HEK293 (cell line): ENCODE measurements around the gene MATN1.
A peak's percentile ranks its signal among the peaks of the same experiment; 100 is the strongest.

Experiments used
- BCL11A ChIP-seq: fragments of 450-650 bp; formaldehyde crosslinking; IDR thresholded peaks from 2 replicates; pipeline ENCODE4 v1.5.1; 2016; ENCODE audit warnings: low read depth, missing biosample characterization, missing genetic modification characterization
- EGR2 ChIP-seq: fragments of 450-650 bp; formaldehyde crosslinking; IDR thresholded peaks from 2 replicates; pipeline ENCODE4 v1.5.1; 2016; ENCODE audit warnings: low read depth, missing biosample characterization, missing genetic modification characterization
- GFI1B ChIP-seq: fragments of 450-650 bp; formaldehyde crosslinking; IDR thresholded peaks from 2 replicates; pipeline ENCODE4 v1.5.1; 2016; ENCODE audit warnings: missing biosample characterization, missing genetic modification characterization
- IKZF3 ChIP-seq: fragments of 450-650 bp; IDR thresholded peaks from 2 replicates; pipeline ENCODE4 v1.5.0; 2018; ENCODE audit warnings: missing biosample characterization, mild to moderate bottlenecking, missing genetic modification characterization, moderate library complexity
- KLF10 ChIP-seq: fragments of 450-650 bp; IDR thresholded peaks from 2 replicates; pipeline ENCODE4 v1.5.1; 2018; ENCODE audit warnings: missing biosample characterization, mild to moderate bottlenecking, missing genetic modification characterization
- RBAK ChIP-seq: fragments of 450-650 bp; formaldehyde crosslinking; IDR thresholded peaks from 2 replicates; pipeline ENCODE4 v1.5.1; 2016; ENCODE audit warnings: missing biosample characterization, missing genetic modification characterization
- SALL2 ChIP-seq: fragments of 450-650 bp; formaldehyde crosslinking; IDR thresholded peaks from 2 replicates; pipeline ENCODE4 v1.5.0; 2017; ENCODE audit warnings: missing biosample characterization, mild to moderate bottlenecking, missing genetic modification characterization, borderline replicate concordance
- SETDB1 ChIP-seq: IDR thresholded peaks from one replicate; pipeline ENCODE4 v1.6.1; 2017; ENCODE audit warnings: mild to moderate bottlenecking, low read length, moderate library complexity, mixed read lengths; ENCODE audit not compliant: insufficient read length
- ZBTB17 ChIP-seq: fragments of 450-650 bp; formaldehyde crosslinking; IDR thresholded peaks from 2 replicates; pipeline ENCODE4 v1.5.1; 2016; ENCODE audit warnings: missing biosample characterization, missing genetic modification characterization
- ZBTB21 ChIP-seq: fragments of 450-650 bp; formaldehyde crosslinking; IDR thresholded peaks from 2 replicates; pipeline ENCODE4 v1.5.1; 2017; ENCODE audit warnings: missing biosample characterization, missing genetic modification characterization
- ZBTB8A ChIP-seq: fragments of 450-650 bp; formaldehyde crosslinking; IDR thresholded peaks from 2 replicates; pipeline ENCODE4 v1.5.1; 2016; ENCODE audit warnings: missing biosample characterization, missing genetic modification characterization
- ZEB2 ChIP-seq: fragments of 450-650 bp; formaldehyde crosslinking; IDR thresholded peaks from 2 replicates; pipeline ENCODE4 v1.5.1; 2016; ENCODE audit warnings: missing biosample characterization, missing genetic modification characterization
- ZFP37 ChIP-seq: fragments of 450-650 bp; formaldehyde crosslinking; IDR thresholded peaks from 2 replicates; pipeline ENCODE4 v1.5.1; 2016; ENCODE audit warnings: missing biosample characterization, missing genetic modification characterization
- ZFP69B ChIP-seq: fragments of 450-650 bp; formaldehyde crosslinking; IDR thresholded peaks from 2 replicates; pipeline ENCODE4 v1.5.1; 2016; ENCODE audit warnings: missing biosample characterization, missing genetic modification characterization
- ZNF121 ChIP-seq: fragments of 450-650 bp; formaldehyde crosslinking; IDR thresholded peaks from 2 replicates; pipeline ENCODE4 v1.5.1; 2016; ENCODE audit warnings: missing biosample characterization, missing genetic modification characterization
- ZNF133 ChIP-seq: fragments of 450-650 bp; formaldehyde crosslinking; IDR thresholded peaks from 2 replicates; pipeline ENCODE4 v1.5.1; 2016; ENCODE audit warnings: missing biosample characterization, missing genetic modification characterization
- ZNF138 ChIP-seq: fragments of 450-650 bp; formaldehyde crosslinking; IDR thresholded peaks from 2 replicates; pipeline ENCODE4 v1.5.1; 2016; ENCODE audit warnings: missing biosample characterization, missing genetic modification characterization, borderline replicate concordance
- ZNF169 ChIP-seq: fragments of 450-650 bp; formaldehyde crosslinking; IDR thresholded peaks from 2 replicates; pipeline ENCODE4 v1.5.1; 2016; ENCODE audit warnings: missing biosample characterization, missing genetic modification characterization
- ZNF174 ChIP-seq: fragments of 450-650 bp; formaldehyde crosslinking; IDR thresholded peaks from 2 replicates; pipeline ENCODE4 v1.5.0; 2017; ENCODE audit warnings: missing biosample characterization, mild to moderate bottlenecking, missing genetic modification characterization
- ZNF239 ChIP-seq: fragments of 450-650 bp; formaldehyde crosslinking; IDR thresholded peaks from 2 replicates; pipeline ENCODE4 v1.5.1; 2016; ENCODE audit warnings: missing biosample characterization, missing genetic modification characterization
- ZNF311 ChIP-seq: fragments of 450-650 bp; formaldehyde crosslinking; IDR thresholded peaks from 2 replicates; pipeline ENCODE4 v1.5.1; 2017; ENCODE audit warnings: missing biosample characterization, missing genetic modification characterization, borderline replicate concordance
- ZNF354C ChIP-seq: fragments of 450-650 bp; formaldehyde crosslinking; IDR thresholded peaks from 2 replicates; pipeline ENCODE4 v1.5.1; 2016; ENCODE audit warnings: missing biosample characterization, missing genetic modification characterization, low read depth, borderline replicate concordance
- ZNF37A ChIP-seq: fragments of 450-650 bp; IDR thresholded peaks from 2 replicates; pipeline ENCODE4 v1.5.1; 2018; ENCODE audit warnings: missing biosample characterization, missing genetic modification characterization
- ZNF473 ChIP-seq: fragments of 450-650 bp; formaldehyde crosslinking; IDR thresholded peaks from 2 replicates; pipeline ENCODE4 v1.5.1; 2017; ENCODE audit warnings: missing biosample characterization, missing genetic modification characterization
- ZNF549 ChIP-seq: fragments of 450-650 bp; IDR thresholded peaks from 2 replicates; pipeline ENCODE4 v1.5.1; 2018; ENCODE audit warnings: missing biosample characterization, missing genetic modification characterization, mild to moderate bottlenecking, inconsistent platforms, moderate library complexity
- ZNF560 ChIP-seq: fragments of 450-650 bp; formaldehyde crosslinking; IDR thresholded peaks from 2 replicates; pipeline ENCODE4 v1.5.1; 2017; ENCODE audit warnings: missing biosample characterization, missing genetic modification characterization, borderline replicate concordance
- ZNF561 ChIP-seq: fragments of 450-650 bp; IDR thresholded peaks from 2 replicates; pipeline ENCODE4 v1.5.1; 2018; ENCODE audit warnings: missing biosample characterization, missing genetic modification characterization, borderline replicate concordance
- ZNF610 ChIP-seq: fragments of 450-650 bp; formaldehyde crosslinking; IDR thresholded peaks from 2 replicates; pipeline ENCODE4 v1.5.1; 2016; ENCODE audit warnings: missing biosample characterization, missing genetic modification characterization, borderline replicate concordance
- ZNF626 ChIP-seq: fragments of 450-650 bp; sonication (Bioruptor Pico); formaldehyde crosslinking; IDR thresholded peaks from 2 replicates; pipeline ENCODE4 v1.5.1; 2018; ENCODE audit warnings: missing biosample characterization, missing genetic modification characterization, inconsistent platforms
- ZNF639 ChIP-seq: fragments of 450-650 bp; formaldehyde crosslinking; IDR thresholded peaks from 2 replicates; pipeline ENCODE4 v1.5.1; 2016; ENCODE audit warnings: missing biosample characterization, missing genetic modification characterization
- ZNF76 ChIP-seq: fragments of 450-650 bp; formaldehyde crosslinking; IDR thresholded peaks from 2 replicates; pipeline ENCODE4; 2016; ENCODE audit warnings: low read depth, missing biosample characterization, missing genetic modification characterization, borderline replicate concordance
- ZNF776 ChIP-seq: fragments of 450-650 bp; formaldehyde crosslinking; IDR thresholded peaks from 2 replicates; pipeline ENCODE4 v1.5.0; 2017; ENCODE audit warnings: missing biosample characterization, missing genetic modification characterization, borderline replicate concordance
- ZSCAN4 ChIP-seq: fragments of 450-650 bp; formaldehyde crosslinking; IDR thresholded peaks from 2 replicates; pipeline ENCODE4 v1.5.1; 2017; ENCODE audit warnings: missing biosample characterization, missing genetic modification characterization
- TF ChIP-seq, protein P1 (sequence below): fragments of 450-650 bp; formaldehyde crosslinking; IDR thresholded peaks from 2 replicates; pipeline ENCODE4 v1.5.1; 2016; ENCODE audit warnings: missing biosample characterization, missing genetic modification characterization
- TF ChIP-seq, protein P2 (sequence below): fragments of 450-650 bp; formaldehyde crosslinking; IDR thresholded peaks from 2 replicates; pipeline ENCODE4 v1.5.1; 2017; ENCODE audit warnings: missing biosample characterization, missing genetic modification characterization
- TF ChIP-seq, protein P3 (sequence below): fragments of 450-650 bp; formaldehyde crosslinking; IDR thresholded peaks from 2 replicates; pipeline ENCODE4 v1.5.1; 2016; ENCODE audit warnings: missing biosample characterization, missing genetic modification characterization, low read depth

The MATN1 gene

DNA sequence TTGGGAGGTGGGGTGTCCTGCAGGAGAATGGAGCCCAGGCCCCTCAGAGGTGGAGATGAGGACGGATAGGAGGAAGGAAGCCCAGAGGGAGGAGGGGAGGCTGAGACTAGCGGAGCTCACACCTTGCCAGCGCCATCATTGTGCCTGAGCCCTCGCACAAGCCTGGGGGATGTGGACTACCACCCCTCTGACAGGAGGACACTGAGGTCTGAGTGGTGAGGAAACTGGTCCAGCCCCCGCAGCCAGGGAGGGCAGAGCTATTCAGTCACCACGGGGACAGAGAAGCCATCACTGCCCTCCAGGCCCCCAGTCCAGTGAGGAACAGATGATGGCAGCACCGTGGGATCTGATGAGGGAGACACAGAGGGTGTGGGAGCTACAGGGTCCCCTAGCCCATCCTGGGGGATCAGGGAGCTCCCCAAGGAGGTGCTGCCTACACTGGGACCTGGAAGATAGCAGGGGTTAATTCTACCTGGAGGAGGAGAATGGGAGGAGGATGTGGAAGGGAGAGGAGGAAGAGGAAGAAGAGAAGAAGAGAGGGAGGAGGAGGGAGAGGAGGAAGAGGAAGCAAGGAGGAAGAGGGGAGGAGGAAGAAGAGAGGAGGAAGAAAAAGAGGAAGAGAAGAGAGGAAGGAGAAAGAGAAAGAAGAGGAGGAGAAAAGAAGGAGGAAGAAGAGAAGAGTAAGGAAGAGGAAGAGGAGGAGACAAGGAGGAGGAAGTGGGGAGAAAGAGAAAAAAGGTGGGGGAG is 31.0 kb downstream of the MATN1 start (continued):
- TF ChIP-seq EGR2 (tag by site-specific recombination) (peak; percentile 62), ZNF473 (tag by site-specific recombination) (peak; percentile 58; the same call in 1 of the 2 replicates), ZNF549 (tag by site-specific recombination) (no peak), ZNF311 (tag by site-specific recombination) (no peak), ZNF560 (tag by site-specific recombination) (no peak), ZNF239 (tag by site-specific recombination) (no peak), RBAK (no peak), ZNF776 (tag by site-specific recombination) (peak; percentile 26; the same call in 1 of the 2 replicates), ZNF121 (tag by site-specific recombination) (no peak), ZNF138 (tag by site-specific recombination) (no peak), KLF10 (tag by site-specific recombination) (no peak), BCL11A (tag by site-specific recombination) (no peak), ZNF561 (tag by site-specific recombination) (no peak), ZNF37A (tag by site-specific recombination) (no peak), ZNF639 (tag by site-specific recombination) (no peak), ZBTB8A (tag by site-specific recombination) (no peak), ZNF610 (tag by site-specific recombination) (no peak), ZNF354C (no peak), ZBTB17 (no peak), IKZF3 (tag by site-specific recombination) (no peak), ZEB2 (tag by site-specific recombination) (no peak), ZBTB21 (tag by site-specific recombination) (no peak), ZNF76 (tag by site-specific recombination) (no peak), ZSCAN4 (tag by site-specific recombination) (no peak), ZNF169 (tag by site-specific recombination) (no peak), ZFP69B (no peak), SETDB1 (no peak), GFI1B (tag by site-specific recombination) (no peak), ZFP37 (tag by site-specific recombination) (no peak), ZNF133 (no peak), ZNF174 (tag by site-specific recombination) (no peak), ZNF626 (tag by site-specific recombination) (no peak), SALL2 (tag by site-specific recombination) (0 out of 2 replicates have a peak, but pooled peaks have one; percentile 63)
- TF ChIP-seq, protein P1, sequence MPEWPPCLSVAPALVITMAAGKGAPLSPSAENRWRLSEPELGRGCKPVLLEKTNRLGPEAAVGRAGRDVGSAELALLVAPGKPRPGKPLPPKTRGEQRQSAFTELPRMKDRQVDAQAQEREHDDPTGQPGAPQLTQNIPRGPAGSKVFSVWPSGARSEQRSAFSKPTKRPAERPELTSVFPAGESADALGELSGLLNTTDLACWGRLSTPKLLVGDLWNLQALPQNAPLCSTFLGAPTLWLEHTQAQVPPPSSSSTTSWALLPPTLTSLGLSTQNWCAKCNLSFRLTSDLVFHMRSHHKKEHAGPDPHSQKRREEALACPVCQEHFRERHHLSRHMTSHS (tag by site-specific recombination): no peak
- TF ChIP-seq, protein P2, sequence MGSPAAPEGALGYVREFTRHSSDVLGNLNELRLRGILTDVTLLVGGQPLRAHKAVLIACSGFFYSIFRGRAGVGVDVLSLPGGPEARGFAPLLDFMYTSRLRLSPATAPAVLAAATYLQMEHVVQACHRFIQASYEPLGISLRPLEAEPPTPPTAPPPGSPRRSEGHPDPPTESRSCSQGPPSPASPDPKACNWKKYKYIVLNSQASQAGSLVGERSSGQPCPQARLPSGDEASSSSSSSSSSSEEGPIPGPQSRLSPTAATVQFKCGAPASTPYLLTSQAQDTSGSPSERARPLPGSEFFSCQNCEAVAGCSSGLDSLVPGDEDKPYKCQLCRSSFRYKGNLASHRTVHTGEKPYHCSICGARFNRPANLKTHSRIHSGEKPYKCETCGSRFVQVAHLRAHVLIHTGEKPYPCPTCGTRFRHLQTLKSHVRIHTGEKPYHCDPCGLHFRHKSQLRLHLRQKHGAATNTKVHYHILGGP (tag by site-specific recombination): peak; percentile 9; the same call in 1 of the 2 replicates
- TF ChIP-seq, protein P3, sequence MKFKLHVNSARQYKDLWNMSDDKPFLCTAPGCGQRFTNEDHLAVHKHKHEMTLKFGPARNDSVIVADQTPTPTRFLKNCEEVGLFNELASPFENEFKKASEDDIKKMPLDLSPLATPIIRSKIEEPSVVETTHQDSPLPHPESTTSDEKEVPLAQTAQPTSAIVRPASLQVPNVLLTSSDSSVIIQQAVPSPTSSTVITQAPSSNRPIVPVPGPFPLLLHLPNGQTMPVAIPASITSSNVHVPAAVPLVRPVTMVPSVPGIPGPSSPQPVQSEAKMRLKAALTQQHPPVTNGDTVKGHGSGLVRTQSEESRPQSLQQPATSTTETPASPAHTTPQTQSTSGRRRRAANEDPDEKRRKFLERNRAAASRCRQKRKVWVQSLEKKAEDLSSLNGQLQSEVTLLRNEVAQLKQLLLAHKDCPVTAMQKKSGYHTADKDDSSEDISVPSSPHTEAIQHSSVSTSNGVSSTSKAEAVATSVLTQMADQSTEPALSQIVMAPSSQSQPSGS: no peak
